Measurements from ENCODE around the gene FOXE1. TPM values are rescaled to one million over a fixed set of nuclear protein-coding genes. Genes with fewer than 3 reads are reported as not detected.
A peak's percentile ranks its signal among the peaks of the same experiment; 100 is the strongest.

The FOXE1 gene
- total and polyA plus RNA-seq, 2 donors (not counting 1 experiment from before 2014, with no cell fraction given): 2.0 TPM; not detected in 1

GRCh38 chr9:97809666-97810344, 43.2 kb upstream of the FOXE1 start:
- H3K4me3 ChIP-seq (replicated peaks in 1 of 4; ENCODE audit: control extremely low read depth in 1 of 4, insufficient read depth in 1 of 4, low read depth in 3 of 4, low read length in 4 of 4): no peak overlapping the region
- no peaks in the 10 kb centered on the region for H3K4me1 ChIP-seq (ENCODE audit: control insufficient read depth, extremely low read depth, insufficient read depth, low read length)
- TF ChIP-seq, protein P1, sequence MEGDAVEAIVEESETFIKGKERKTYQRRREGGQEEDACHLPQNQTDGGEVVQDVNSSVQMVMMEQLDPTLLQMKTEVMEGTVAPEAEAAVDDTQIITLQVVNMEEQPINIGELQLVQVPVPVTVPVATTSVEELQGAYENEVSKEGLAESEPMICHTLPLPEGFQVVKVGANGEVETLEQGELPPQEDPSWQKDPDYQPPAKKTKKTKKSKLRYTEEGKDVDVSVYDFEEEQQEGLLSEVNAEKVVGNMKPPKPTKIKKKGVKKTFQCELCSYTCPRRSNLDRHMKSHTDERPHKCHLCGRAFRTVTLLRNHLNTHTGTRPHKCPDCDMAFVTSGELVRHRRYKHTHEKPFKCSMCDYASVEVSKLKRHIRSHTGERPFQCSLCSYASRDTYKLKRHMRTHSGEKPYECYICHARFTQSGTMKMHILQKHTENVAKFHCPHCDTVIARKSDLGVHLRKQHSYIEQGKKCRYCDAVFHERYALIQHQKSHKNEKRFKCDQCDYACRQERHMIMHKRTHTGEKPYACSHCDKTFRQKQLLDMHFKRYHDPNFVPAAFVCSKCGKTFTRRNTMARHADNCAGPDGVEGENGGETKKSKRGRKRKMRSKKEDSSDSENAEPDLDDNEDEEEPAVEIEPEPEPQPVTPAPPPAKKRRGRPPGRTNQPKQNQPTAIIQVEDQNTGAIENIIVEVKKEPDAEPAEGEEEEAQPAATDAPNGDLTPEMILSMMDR (conservative IDR thresholded peaks at IDR 0.05 in 1 of 2, IDR thresholded peaks at IDR 0.05 in 1 of 2; ENCODE audit: low read depth in 1 of 2, low read length in 2 of 2): no peak
- no peak for TF ChIP-seq EZH2 (IDR thresholded peaks at IDR 0.05; ENCODE audit: low read length, missing control alignments)
- H3K27me3 ChIP-seq (ENCODE audit: control insufficient read depth, insufficient read depth, low read length): no peaks in the 10 kb centered on the region
- H3K9ac ChIP-seq (ENCODE audit: insufficient read depth, low read length): no peak overlapping the region
- no peak for DNase-seq (ENCODE audit: low read depth in 2 of 2)
- no peaks in the 10 kb centered on the region for H3K79me2 ChIP-seq (ENCODE audit: control insufficient read depth, insufficient read depth, low read length)
- no peak overlapping the region for H3K27ac ChIP-seq (ENCODE audit: insufficient read depth, low read length)
- no peaks in the 10 kb centered on the region for H3K9me3 ChIP-seq (ENCODE audit: control insufficient read depth, insufficient read depth, low read depth, low read length)
- H2AFZ ChIP-seq (ENCODE audit: low read length): no peak overlapping the region
- H3K36me3 ChIP-seq (ENCODE audit: control insufficient read depth, insufficient read depth, low read length): no peaks in the 10 kb centered on the region
- H3K4me2 ChIP-seq (ENCODE audit: extremely low read depth, insufficient read depth, low read length): no peak overlapping the region
- H4K20me1 ChIP-seq (ENCODE audit: control insufficient read depth, extremely low read depth, insufficient read depth, low read length): no peaks in the 10 kb centered on the region

DNA sequence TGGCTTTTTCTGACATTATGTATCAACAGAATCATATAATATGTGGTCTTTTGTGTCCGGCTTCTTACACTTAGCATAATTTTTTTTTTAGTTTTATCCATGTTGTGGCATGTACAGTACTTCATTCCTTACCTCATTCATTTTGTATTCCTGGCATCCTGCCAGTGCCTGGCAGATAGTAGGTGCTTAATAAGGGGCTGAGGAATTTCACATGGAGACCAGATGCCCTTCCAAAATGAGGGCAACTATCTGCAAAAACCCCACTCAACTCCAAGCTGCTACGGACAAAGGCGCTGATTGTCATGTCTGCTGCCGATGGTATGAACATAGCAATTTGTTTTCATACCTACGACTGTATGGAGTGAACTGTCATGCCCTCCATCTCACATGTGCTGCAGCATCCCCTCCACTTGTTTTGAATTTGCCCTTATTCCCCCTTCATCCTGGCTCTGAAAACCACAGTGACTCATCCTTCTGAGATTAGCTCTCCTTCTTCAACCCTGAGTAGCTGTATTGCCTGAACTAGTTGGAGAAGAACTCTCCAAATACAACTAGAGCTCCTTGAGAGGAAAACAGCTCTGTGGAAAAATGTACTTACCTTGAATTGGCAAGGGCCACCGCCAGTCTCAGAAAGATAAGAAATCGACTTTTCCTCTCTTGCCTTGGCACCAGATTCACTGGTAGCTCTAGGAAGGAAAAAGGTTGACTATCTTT, 41.3 kb upstream of the FOXE1 start:
- no peaks in the 10 kb centered on the region for H3K27me3 ChIP-seq (ENCODE audit: control insufficient read depth, insufficient read depth, low read length)
- no peak overlapping the region for H3K4me2 ChIP-seq (ENCODE audit: extremely low read depth, insufficient read depth, low read length)
- H3K27ac ChIP-seq (ENCODE audit: insufficient read depth, low read length): no peak overlapping the region
- no peaks in the 10 kb centered on the region for H3K79me2 ChIP-seq (ENCODE audit: control insufficient read depth, insufficient read depth, low read length)
- peak; percentile 2 to 71 for DNase-seq (ENCODE audit: low read depth in 2 of 2)
- no peaks in the 10 kb centered on the region for H3K4me1 ChIP-seq (ENCODE audit: control insufficient read depth, extremely low read depth, insufficient read depth, low read length)
- no peak overlapping the region for H3K9ac ChIP-seq (ENCODE audit: insufficient read depth, low read length)
- no peaks in the 10 kb centered on the region for H3K36me3 ChIP-seq (ENCODE audit: control insufficient read depth, insufficient read depth, low read length)
- no peaks in the 10 kb centered on the region for H3K9me3 ChIP-seq (ENCODE audit: control insufficient read depth, insufficient read depth, low read depth, low read length)
- H3K4me3 ChIP-seq (replicated peaks in 1 of 4; ENCODE audit: control extremely low read depth in 1 of 4, insufficient read depth in 1 of 4, low read depth in 3 of 4, low read length in 4 of 4): no peak overlapping the region
- H4K20me1 ChIP-seq (ENCODE audit: control insufficient read depth, extremely low read depth, insufficient read depth, low read length): no peaks in the 10 kb centered on the region
- no peak overlapping the region for H2AFZ ChIP-seq (ENCODE audit: low read length)
- no peak for TF ChIP-seq EZH2 (IDR thresholded peaks at IDR 0.05; ENCODE audit: low read length, missing control alignments)
- TF ChIP-seq, protein P1 (conservative IDR thresholded peaks at IDR 0.05 in 1 of 2, IDR thresholded peaks at IDR 0.05 in 1 of 2; ENCODE audit: low read depth in 1 of 2, low read length in 2 of 2): no peak

GRCh38 chr9:97812247-97812543, 40.8 kb upstream of the FOXE1 start:
- DNase-seq (ENCODE audit: low read depth in 2 of 2): no peak
- Histone ChIP-seq H3K36me3 (ENCODE audit: control insufficient read depth, insufficient read depth, low read length) (no peaks in the 10 kb centered on the region), H3K9ac (ENCODE audit: insufficient read depth, low read length) (no peak overlapping the region), H3K4me2 (ENCODE audit: extremely low read depth, insufficient read depth, low read length) (no peak overlapping the region), H3K27ac (ENCODE audit: insufficient read depth, low read length) (no peak overlapping the region), H3K9me3 (ENCODE audit: control insufficient read depth, insufficient read depth, low read depth, low read length) (no peaks in the 10 kb centered on the region), H3K79me2 (ENCODE audit: control insufficient read depth, insufficient read depth, low read length) (no peaks in the 10 kb centered on the region), H3K4me3 (replicated peaks in 1 of 4; ENCODE audit: control extremely low read depth in 1 of 4, insufficient read depth in 1 of 4, low read depth in 3 of 4, low read length in 4 of 4) (no peak overlapping the region), H4K20me1 (ENCODE audit: control insufficient read depth, extremely low read depth, insufficient read depth, low read length) (no peaks in the 10 kb centered on the region), H2AFZ (ENCODE audit: low read length) (no peak overlapping the region), H3K27me3 (ENCODE audit: control insufficient read depth, insufficient read depth, low read length) (no peaks in the 10 kb centered on the region), H3K4me1 (ENCODE audit: control insufficient read depth, extremely low read depth, insufficient read depth, low read length) (no peaks in the 10 kb centered on the region)
- no peak for TF ChIP-seq EZH2 (IDR thresholded peaks at IDR 0.05; ENCODE audit: low read length, missing control alignments)
- TF ChIP-seq, protein P1 (conservative IDR thresholded peaks at IDR 0.05 in 1 of 2, IDR thresholded peaks at IDR 0.05 in 1 of 2; ENCODE audit: low read depth in 1 of 2, low read length in 2 of 2): no peak

Measured in fibroblast of lung (primary cell).